Upper lobe of left lung (tissue), 4 donors: ENCODE results near the gene ATP6V0E2.

Experiments used
- EP300 ChIP-seq, 4 donors: sonication (generic); formaldehyde crosslinking; IDR thresholded peaks; one replicate each; pipeline ENCODE4 v1.5.1; 2017; ENCODE audit warnings: antibody characterized with exemption in 4 of 4, control low read depth in 2 of 4
- TF ChIP-seq, protein P1 (sequence below), 6 experiments: fragments of 450-650 bp in 4 of 6; fragments of 200-600 bp in 2 of 6; sonication (generic) in 2 of 6; IDR thresholded peaks; one replicate each; pipeline ENCODE4 v1.5.1; 2016 to 2019; ENCODE audit warnings: antibody characterized with exemption in 6 of 6

- TF ChIP-seq EP300 (IDR thresholded peaks at IDR 0.05) = no peak
- TF ChIP-seq, protein P1, sequence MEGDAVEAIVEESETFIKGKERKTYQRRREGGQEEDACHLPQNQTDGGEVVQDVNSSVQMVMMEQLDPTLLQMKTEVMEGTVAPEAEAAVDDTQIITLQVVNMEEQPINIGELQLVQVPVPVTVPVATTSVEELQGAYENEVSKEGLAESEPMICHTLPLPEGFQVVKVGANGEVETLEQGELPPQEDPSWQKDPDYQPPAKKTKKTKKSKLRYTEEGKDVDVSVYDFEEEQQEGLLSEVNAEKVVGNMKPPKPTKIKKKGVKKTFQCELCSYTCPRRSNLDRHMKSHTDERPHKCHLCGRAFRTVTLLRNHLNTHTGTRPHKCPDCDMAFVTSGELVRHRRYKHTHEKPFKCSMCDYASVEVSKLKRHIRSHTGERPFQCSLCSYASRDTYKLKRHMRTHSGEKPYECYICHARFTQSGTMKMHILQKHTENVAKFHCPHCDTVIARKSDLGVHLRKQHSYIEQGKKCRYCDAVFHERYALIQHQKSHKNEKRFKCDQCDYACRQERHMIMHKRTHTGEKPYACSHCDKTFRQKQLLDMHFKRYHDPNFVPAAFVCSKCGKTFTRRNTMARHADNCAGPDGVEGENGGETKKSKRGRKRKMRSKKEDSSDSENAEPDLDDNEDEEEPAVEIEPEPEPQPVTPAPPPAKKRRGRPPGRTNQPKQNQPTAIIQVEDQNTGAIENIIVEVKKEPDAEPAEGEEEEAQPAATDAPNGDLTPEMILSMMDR (IDR thresholded peaks at IDR 0.05) = peak in 2 of 6 experiments; percentile 14 to 31
Observed at GRCh38 chr7:149860821-149861727, 12.7 kb upstream of the ATP6V0E2 start.
